Subcutaneous adipose tissue (tissue), 4 donors: ENCODE data around the gene BUB1. TPM values are rescaled to one million over a fixed set of nuclear protein-coding genes. Genes with fewer than 3 reads are reported as not detected.

Source experiments
- total RNA-seq, 4 donors: library from RNA; depleted of rRNA; stranded (reverse); fragments of >200 nt; gene quantifications; one replicate each; pipeline ENCODE4 v1.1.0, GENCODE V29; 2016
- TF ChIP-seq, protein P1 (sequence below): fragments of 450-650 bp; IDR thresholded peaks from one replicate; pipeline ENCODE4 v1.5.1; 2016; ENCODE audit warnings: low read depth, mild to moderate bottlenecking, control low read depth, antibody characterized with exemption, moderate library complexity

BUB1 gene
- total RNA-seq, 4 donors from 2014 or later: 0.16 to 2.4 (median 1.5) TPM; not detected in 1

DNA sequence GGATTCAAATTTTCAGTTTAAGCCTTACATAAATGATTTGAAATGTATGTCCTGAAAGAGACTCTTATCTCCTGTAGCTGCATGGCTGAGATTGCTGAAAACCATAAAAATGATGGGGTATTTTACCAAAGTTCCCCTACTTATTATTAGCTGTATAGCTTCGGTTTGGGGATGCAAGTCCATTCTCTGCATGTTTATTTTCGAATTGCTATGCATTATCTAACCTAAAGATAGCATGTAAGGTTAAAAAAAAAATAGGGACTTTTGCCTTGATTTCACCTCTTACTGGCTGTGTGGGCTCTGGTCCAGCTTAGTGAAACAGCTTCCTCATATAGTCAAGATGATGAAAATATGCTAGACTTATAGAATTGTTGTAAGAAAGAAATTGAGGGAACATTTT, 40.5 kb upstream of the BUB1 start:
- TF ChIP-seq, protein P1, sequence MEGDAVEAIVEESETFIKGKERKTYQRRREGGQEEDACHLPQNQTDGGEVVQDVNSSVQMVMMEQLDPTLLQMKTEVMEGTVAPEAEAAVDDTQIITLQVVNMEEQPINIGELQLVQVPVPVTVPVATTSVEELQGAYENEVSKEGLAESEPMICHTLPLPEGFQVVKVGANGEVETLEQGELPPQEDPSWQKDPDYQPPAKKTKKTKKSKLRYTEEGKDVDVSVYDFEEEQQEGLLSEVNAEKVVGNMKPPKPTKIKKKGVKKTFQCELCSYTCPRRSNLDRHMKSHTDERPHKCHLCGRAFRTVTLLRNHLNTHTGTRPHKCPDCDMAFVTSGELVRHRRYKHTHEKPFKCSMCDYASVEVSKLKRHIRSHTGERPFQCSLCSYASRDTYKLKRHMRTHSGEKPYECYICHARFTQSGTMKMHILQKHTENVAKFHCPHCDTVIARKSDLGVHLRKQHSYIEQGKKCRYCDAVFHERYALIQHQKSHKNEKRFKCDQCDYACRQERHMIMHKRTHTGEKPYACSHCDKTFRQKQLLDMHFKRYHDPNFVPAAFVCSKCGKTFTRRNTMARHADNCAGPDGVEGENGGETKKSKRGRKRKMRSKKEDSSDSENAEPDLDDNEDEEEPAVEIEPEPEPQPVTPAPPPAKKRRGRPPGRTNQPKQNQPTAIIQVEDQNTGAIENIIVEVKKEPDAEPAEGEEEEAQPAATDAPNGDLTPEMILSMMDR: no peak

DNA sequence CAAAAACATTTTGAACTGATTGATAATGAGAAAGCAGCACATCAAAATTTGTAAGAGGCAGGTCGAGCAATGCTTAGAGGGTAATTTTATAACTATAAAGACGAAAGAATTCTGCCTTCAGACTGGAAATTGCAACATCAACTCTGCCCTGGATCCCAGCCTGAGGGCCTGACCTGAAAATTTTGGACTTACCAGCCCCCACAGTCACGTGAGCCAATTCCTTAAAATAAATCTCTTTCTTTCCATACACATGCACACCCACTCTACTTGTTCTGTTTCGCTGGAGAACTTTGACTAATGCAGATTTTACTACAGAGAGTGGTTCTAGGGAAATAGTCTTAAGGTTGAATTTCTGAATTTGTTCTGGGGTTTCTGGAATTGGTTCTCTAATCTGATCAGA, 39.9 kb upstream of the BUB1 start:
- TF ChIP-seq, protein P1: no peak

DNA sequence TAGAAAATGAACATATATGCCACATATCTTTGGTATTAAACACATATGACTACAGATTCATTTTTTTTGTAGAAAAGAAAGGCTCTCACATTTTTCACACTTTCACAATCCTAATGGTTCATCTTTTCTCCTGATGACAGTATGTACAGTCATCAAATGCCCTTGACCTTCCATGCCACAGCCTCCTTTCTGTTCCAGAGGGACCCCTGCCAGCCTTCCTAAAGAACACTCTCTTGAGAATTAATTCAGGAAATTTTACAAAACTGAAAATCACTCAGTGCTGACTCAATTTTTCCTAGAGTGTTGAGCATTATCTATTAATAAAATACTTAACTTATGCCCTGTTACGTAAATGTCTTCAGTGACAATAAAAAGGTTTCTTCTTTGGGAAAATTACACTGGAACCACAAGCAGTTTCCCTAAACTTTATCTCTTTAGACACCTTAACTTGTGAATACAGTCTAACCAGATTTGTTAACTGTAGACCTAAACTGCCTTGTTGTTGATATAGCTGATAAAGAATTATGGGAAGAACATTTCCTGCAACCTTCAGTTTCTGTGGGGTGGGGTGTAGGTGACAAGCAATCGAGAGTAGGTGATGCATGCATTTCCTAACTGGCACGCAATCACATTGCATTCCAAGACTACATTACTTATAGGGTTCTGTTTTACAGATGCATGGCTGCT, 39.2 kb upstream of the BUB1 start:
- TF ChIP-seq, protein P1: no peak

DNA sequence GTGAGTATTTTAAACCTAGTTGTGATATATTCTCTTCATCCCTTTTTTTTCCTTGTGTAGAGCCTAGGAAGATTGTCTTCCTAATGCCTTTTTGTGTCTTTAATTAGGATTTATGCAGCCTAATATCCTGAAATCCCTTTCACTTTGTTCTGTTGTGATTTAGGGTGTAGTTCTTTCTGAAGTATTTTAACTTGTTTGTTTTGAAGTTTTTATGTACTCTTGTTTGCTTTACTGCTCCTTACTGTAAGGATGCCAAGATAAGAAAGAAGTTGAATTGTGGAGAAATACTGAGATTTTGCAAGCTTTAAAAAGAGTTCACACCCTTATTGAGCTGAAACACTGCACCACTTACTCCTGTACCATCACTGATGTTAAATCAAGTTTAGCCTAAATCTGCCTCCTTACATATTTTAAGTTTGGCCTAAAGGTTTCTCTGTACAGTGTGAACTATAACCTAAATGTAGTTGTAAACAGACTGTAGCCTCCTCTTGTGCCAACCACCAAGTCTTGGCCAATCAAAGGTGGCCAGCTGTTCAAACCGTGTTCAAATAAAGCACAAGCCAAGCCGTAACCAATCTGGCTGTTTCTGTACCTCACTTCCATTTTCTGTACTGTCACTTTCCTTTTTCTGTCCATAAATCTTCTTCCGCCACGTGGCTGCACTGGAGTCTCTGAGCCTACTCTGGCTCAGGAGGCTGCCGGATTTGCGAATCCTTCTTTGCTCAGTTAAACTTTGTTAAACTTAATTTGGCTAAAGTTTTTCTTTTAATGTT, 36.8 kb upstream of the BUB1 start:
- TF ChIP-seq, protein P1: no peak

DNA sequence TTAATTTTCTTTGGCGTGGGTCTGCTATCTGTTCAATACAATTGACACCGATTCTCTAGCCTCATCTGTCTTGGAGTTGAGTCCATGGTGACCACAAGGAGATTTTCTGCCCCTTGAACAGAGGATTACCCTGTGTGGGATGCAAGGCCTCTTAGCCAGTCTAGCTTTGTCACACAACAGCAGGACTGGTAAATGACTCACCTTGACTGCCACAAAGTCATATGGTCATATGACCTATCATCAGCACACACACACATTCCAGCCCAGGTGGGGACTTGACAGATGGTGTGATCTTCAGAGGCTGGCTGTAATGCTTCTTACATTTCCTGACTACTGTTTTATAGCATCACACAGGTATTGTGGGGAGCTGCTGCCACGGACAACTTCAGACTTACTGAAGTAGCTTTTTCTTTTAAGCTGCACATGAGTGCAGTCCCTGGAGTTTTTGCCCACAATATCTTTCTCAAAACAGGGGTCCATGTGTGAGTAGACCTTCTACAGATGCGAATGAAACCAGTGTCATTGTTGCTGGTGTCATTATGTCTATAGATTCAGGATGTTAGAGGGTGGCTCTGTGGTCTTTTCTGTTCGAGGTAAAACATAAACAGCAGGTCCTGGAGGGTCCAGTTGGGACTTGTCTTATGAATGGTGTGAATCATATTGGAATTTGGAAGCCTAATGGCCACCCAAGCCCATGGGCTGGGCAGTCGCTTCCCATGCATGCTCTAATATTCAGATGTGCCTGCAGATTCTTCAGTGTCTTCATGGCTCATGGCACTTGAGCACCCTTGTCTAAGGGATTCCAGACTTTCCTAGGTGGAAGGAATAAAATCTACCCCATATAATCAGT, 35.9 kb upstream of the BUB1 start:
- TF ChIP-seq, protein P1: no peak

DNA sequence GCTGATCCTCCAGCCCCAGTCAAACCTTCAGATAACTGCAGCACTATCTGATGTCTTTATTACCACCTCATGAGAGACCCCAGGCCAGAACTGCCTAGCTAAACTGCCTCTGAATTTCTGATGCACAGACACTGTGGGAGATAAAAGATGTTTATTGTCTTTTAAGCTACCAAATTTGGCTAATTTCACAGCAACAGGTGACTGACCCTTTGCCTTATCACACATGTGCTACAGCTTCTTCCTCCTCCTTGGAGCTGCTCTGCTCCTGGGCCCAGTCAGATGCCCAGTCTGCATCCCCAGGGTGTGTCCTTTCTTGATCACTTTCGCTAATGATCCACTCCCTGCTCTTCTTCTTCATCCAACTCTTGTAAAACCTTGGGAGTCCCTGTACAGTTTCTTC, 34.9 kb upstream of the BUB1 start:
- TF ChIP-seq, protein P1: no peak

DNA sequence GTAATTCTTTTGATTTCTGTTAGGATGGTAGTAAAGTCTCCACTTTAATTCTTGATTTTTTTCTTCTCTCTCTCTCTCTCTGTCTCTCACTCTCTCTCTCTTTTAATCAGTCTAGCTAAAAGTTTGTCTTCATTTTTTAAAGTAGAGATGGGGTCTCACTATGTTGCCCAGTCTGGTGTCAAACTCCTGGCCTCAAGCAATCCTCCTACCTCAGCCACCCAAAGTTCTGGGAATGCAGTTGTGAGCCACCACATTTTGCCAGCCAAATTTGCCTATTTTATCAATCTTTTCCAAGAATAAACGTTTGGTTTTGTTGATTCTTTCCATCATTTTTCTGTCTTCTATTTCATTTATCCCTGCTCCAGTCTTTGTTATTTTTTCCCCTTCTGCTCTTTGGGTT, 30.6 kb upstream of the BUB1 start:
- TF ChIP-seq, protein P1: no peak
